SK-N-SH treated with all-trans-retinoic acid at 6 μM for 48 hours (cell line): ENCODE measurements around the gene SIK3.

Experiments
- ATAC-seq: fragments of 200-7000 bp; cut with Tn5 transposase; 3 replicates; pipeline ENCODE4 v1.9.1; 2020; ENCODE audit warnings: mild to moderate bottlenecking, moderate library complexity
- ARNTL ChIP-seq: fragments of 450-650 bp; formaldehyde crosslinking; IDR thresholded peaks from 2 replicates; pipeline ENCODE4 v1.5.0; 2020; ENCODE audit warnings: low read depth, mild to moderate bottlenecking, moderate library complexity, borderline replicate concordance
- BACH2 ChIP-seq: fragments of 250-450 bp; sonication (Bioruptor Pico); IDR thresholded peaks from 2 replicates; pipeline ENCODE4 v1.9.0; 2021; ENCODE audit warnings: mild to moderate bottlenecking, borderline replicate concordance
- CREB5 ChIP-seq: fragments of 250-450 bp; sonication (Bioruptor Pico); IDR thresholded peaks from 2 replicates; pipeline ENCODE4 v1.5.1; 2020; ENCODE audit warnings: low read depth, mild to moderate bottlenecking, moderate library complexity
- CSDC2 ChIP-seq: fragments of 250-450 bp; sonication (Bioruptor Pico); IDR thresholded peaks from 2 replicates; pipeline ENCODE4 v1.5.0; 2020; ENCODE audit warnings: mild to moderate bottlenecking, moderate library complexity
- CSRNP3 ChIP-seq: fragments of 250-450 bp; sonication (Bioruptor Pico); IDR thresholded peaks from 2 replicates; pipeline ENCODE4 v1.5.1; 2021; ENCODE audit warnings: mild to moderate bottlenecking, moderate library complexity
- ESRRG ChIP-seq: fragments of 250-450 bp; sonication (Bioruptor Pico); IDR thresholded peaks from 2 replicates; pipeline ENCODE4 v1.6.1; 2021; ENCODE audit warnings: mild to moderate bottlenecking
- GLIS3 ChIP-seq: fragments of 250-450 bp; sonication (Bioruptor Pico); IDR thresholded peaks from 2 replicates; pipeline ENCODE4 v1.5.0; 2020; ENCODE audit warnings: mild to moderate bottlenecking, moderate library complexity
- ISL1 ChIP-seq: fragments of 250-450 bp; sonication (Bioruptor Pico); IDR thresholded peaks from 2 replicates; pipeline ENCODE4 v2.1.2; 2022; ENCODE audit warnings: mild to moderate bottlenecking, moderate library complexity
- OSR1 ChIP-seq: fragments of 250-450 bp; sonication (Bioruptor Pico); IDR thresholded peaks from 2 replicates; pipeline ENCODE4 v1.8.0; 2022; ENCODE audit warnings: moderate library complexity, mild to moderate bottlenecking, inconsistent platforms
- PPARA ChIP-seq: fragments of 250-450 bp; sonication (Bioruptor Pico); IDR thresholded peaks from 2 replicates; pipeline ENCODE4 v1.5.0; 2020; ENCODE audit warnings: mild to moderate bottlenecking, borderline replicate concordance
- RARB ChIP-seq: fragments of 250-450 bp; sonication (Bioruptor Pico); IDR thresholded peaks from 2 replicates; pipeline ENCODE4 v1.8.0; 2021; ENCODE audit warnings: mild to moderate bottlenecking, moderate library complexity
- SNAI2 ChIP-seq: fragments of 250-450 bp; sonication (Bioruptor Pico); IDR thresholded peaks from 2 replicates; pipeline ENCODE4 v1.5.0; 2020; ENCODE audit warnings: mild to moderate bottlenecking, moderate library complexity
- TCF4 ChIP-seq: fragments of 250-450 bp; sonication (Bioruptor Pico); IDR thresholded peaks from 2 replicates; pipeline ENCODE4 v1.8.0; 2021; ENCODE audit warnings: mild to moderate bottlenecking, moderate library complexity, borderline replicate concordance
- TOX ChIP-seq: fragments of 250-450 bp; sonication (Bioruptor Pico); IDR thresholded peaks from 2 replicates; pipeline ENCODE4 v1.8.0; 2021; ENCODE audit warnings: mild to moderate bottlenecking, moderate library complexity, borderline replicate concordance
- ZFP3 ChIP-seq: fragments of 250-450 bp; sonication (Bioruptor Pico); IDR thresholded peaks from 2 replicates; pipeline ENCODE4 v1.5.0; 2020; ENCODE audit warnings: mild to moderate bottlenecking, moderate library complexity
- ZFP30 ChIP-seq: fragments of 450-650 bp; formaldehyde crosslinking; IDR thresholded peaks from 2 replicates; pipeline ENCODE4 v1.5.0; 2022; ENCODE audit warnings: mild to moderate bottlenecking, moderate library complexity
- ZNF565 ChIP-seq: fragments of 450-650 bp; formaldehyde crosslinking; conservative IDR thresholded peaks from 2 replicates; pipeline ENCODE4 v1.5.0; 2020; ENCODE audit warnings: low read depth, mild to moderate bottlenecking, moderate library complexity
- ZNF70 ChIP-seq: fragments of 450-650 bp; formaldehyde crosslinking; IDR thresholded peaks from 2 replicates; pipeline ENCODE4 v1.5.0; 2020; ENCODE audit warnings: mild to moderate bottlenecking, moderate library complexity
- ZNF8 ChIP-seq: fragments of 450-650 bp; formaldehyde crosslinking; IDR thresholded peaks from 2 replicates; pipeline ENCODE4 v1.5.0; 2020; ENCODE audit warnings: mild to moderate bottlenecking, moderate library complexity
- TF ChIP-seq, protein P1 (sequence below): fragments of 250-450 bp; sonication (Bioruptor Pico); IDR thresholded peaks from 2 replicates; pipeline ENCODE4 v1.5.0; 2020; ENCODE audit warnings: mild to moderate bottlenecking, moderate library complexity
- TF ChIP-seq, protein P2 (sequence below): fragments of 250-450 bp; sonication (Bioruptor Pico); IDR thresholded peaks from 2 replicates; pipeline ENCODE4 v1.8.0; 2021; ENCODE audit warnings: low read depth, mild to moderate bottlenecking, moderate library complexity, borderline replicate concordance

The SIK3 gene

DNA sequence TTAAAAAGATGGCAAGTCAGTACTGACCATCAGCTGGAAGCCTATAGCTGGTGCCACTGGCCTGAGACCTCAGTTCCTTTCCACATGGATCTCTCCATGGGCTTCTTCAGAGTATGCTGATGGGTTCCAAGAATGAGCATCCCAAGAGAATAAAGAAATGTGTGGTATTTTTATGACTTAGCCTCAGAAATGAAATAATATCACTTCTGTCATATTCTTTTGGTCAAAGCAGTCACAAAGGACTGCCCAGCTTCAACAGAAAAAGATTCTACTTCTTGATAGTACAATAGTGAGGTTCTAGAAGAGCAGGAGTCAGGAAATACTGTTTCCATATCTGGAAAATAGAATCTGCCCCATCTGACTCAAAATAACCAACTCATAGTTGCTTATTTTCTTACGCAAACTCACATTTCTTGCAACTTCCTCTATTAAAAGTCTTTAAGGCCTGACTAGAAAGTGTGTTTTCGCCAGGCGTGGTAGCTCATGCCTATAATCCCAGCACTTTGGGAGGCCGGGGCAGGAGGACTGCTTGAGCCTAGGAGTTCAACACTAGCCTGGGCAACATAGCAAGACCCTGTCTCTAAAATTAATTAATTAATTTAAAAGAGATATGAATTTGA is 116.9 kb downstream of the SIK3 start:
- no peak for TF ChIP-seq ZFP3
- TF ChIP-seq GLIS3 (CRISPR knock-in tag): no peak
- TF ChIP-seq TOX (CRISPR knock-in tag): no peak
- no peak for TF ChIP-seq ZNF8 (CRISPR knock-in tag)
- TF ChIP-seq ARNTL (CRISPR knock-in tag): no peak
- TF ChIP-seq PPARA (CRISPR knock-in tag): no peak
- TF ChIP-seq TCF4 (CRISPR knock-in tag): no peak
- TF ChIP-seq ISL1: no peak
- no peak for TF ChIP-seq RARB (CRISPR knock-in tag)
- TF ChIP-seq ESRRG (CRISPR knock-in tag): no peak
- no peak for TF ChIP-seq CREB5 (CRISPR knock-in tag)
- TF ChIP-seq CSDC2 (CRISPR knock-in tag): no peak
- TF ChIP-seq ZNF70 (CRISPR knock-in tag): no peak
- no peak for TF ChIP-seq BACH2 (CRISPR knock-in tag)
- TF ChIP-seq SNAI2 (CRISPR knock-in tag): no peak
- no peak for TF ChIP-seq CSRNP3 (CRISPR knock-in tag)
- TF ChIP-seq, protein P1, sequence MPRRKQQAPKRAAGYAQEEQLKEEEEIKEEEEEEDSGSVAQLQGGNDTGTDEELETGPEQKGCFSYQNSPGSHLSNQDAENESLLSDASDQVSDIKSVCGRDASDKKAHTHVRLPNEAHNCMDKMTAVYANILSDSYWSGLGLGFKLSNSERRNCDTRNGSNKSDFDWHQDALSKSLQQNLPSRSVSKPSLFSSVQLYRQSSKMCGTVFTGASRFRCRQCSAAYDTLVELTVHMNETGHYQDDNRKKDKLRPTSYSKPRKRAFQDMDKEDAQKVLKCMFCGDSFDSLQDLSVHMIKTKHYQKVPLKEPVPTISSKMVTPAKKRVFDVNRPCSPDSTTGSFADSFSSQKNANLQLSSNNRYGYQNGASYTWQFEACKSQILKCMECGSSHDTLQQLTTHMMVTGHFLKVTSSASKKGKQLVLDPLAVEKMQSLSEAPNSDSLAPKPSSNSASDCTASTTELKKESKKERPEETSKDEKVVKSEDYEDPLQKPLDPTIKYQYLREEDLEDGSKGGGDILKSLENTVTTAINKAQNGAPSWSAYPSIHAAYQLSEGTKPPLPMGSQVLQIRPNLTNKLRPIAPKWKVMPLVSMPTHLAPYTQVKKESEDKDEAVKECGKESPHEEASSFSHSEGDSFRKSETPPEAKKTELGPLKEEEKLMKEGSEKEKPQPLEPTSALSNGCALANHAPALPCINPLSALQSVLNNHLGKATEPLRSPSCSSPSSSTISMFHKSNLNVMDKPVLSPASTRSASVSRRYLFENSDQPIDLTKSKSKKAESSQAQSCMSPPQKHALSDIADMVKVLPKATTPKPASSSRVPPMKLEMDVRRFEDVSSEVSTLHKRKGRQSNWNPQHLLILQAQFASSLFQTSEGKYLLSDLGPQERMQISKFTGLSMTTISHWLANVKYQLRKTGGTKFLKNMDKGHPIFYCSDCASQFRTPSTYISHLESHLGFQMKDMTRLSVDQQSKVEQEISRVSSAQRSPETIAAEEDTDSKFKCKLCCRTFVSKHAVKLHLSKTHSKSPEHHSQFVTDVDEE: no peak
- TF ChIP-seq, protein P2, sequence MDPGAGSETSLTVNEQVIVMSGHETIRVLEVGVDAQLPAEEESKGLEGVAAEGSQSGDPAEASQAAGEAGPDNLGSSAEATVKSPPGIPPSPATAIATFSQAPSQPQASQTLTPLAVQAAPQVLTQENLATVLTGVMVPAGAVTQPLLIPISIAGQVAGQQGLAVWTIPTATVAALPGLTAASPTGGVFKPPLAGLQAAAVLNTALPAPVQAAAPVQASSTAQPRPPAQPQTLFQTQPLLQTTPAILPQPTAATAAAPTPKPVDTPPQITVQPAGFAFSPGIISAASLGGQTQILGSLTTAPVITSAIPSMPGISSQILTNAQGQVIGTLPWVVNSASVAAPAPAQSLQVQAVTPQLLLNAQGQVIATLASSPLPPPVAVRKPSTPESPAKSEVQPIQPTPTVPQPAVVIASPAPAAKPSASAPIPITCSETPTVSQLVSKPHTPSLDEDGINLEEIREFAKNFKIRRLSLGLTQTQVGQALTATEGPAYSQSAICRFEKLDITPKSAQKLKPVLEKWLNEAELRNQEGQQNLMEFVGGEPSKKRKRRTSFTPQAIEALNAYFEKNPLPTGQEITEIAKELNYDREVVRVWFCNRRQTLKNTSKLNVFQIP (CRISPR knock-in tag): no peak
- TF ChIP-seq ZNF565 (CRISPR knock-in tag): no peak
- no peak for TF ChIP-seq ZFP30 (CRISPR knock-in tag)
- TF ChIP-seq, all 23 proteins: peak for 0
- ATAC-seq: no peak

DNA sequence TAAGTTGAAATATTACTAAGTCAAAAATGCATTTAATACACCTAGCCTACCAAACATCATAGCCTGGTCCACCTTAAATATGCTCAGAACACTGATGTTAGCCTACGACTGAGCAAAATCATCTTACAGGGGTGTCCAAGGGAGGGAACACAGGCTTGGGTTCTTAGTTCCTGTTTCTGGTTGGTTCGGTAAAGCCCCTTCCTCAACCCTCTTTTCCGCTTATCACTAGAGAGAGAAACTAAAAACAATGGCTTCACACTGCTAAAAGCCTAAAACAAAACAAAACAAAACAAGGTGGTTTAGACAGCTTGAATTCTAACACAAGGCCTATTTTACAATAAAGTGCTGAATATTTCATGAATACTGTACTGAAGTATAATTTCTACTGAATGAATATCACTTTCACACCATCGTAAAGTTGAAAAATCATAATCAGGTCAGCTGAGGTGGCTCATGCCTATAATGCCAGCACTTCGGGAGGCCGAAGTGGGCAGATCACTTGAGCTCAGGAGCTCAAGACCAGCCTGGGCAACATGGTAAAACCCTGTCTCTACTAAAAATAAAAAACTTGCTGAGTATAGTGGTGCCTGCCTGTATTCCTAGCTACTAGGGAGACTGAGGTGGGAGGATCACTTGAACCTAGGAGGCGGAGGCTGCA is 118.0 kb downstream of the SIK3 start:
- no peak for ATAC-seq
- no peak for TF ChIP-seq ZFP30 (CRISPR knock-in tag)
- TF ChIP-seq OSR1: no peak
- TF ChIP-seq, protein P1: no peak
- no peak for TF ChIP-seq ISL1
- no peak for TF ChIP-seq CSDC2 (CRISPR knock-in tag)
- TF ChIP-seq ARNTL (CRISPR knock-in tag): no peak
- no peak for TF ChIP-seq ZNF70 (CRISPR knock-in tag)
- TF ChIP-seq ZFP3: no peak
- TF ChIP-seq BACH2 (CRISPR knock-in tag): no peak
- no peak for TF ChIP-seq ZNF8 (CRISPR knock-in tag)
- TF ChIP-seq SNAI2 (CRISPR knock-in tag): no peak
- no peak for TF ChIP-seq GLIS3 (CRISPR knock-in tag)
- no peak for TF ChIP-seq ESRRG (CRISPR knock-in tag)
